ENCODE data around the gene CBR4. TPM values are rescaled to one million over a fixed set of nuclear protein-coding genes. Genes with fewer than 3 reads are reported as not detected.

Gene CBR4
- total RNA-seq, 1 experiment from 2014 or later: 33.6 TPM

DNA sequence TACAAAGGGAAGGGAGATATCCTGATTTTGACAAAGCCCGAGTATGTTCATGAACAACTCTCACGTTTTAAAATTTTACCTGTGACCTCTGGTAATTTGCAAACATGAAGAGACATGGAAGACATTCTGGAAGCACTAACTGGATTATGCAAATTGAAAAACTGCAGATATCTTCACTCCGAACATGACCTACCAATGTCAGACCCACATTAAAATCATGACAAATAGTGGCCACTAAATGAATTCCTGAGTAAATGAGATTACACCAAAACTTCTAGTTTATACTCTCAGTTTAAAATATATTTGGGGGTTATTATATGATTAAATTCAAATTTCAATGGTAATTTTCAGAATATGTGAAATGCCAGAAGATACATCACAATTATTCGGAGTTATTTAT lies 19.9 kb upstream of the CBR4 start:
- Histone ChIP-seq H2AFZ (ENCODE audit: low read length) (no peak overlapping the region), H3K56ac (ENCODE audit: insufficient read length, low read depth, low read length) (no peak overlapping the region), H4K91ac (ENCODE audit: insufficient read length, low read depth, low read length) (no peak overlapping the region), H3K14ac (ENCODE audit: insufficient read depth, low read length) (no peak overlapping the region), H2BK5ac (ENCODE audit: insufficient read length, low read length) (no peak overlapping the region), H3K79me1 (ENCODE audit: insufficient read depth, low read depth, low read length, poor library complexity, severe bottlenecking) (no peaks in the 10 kb centered on the region), H4K20me1 (ENCODE audit: control insufficient read depth, insufficient read depth, insufficient read length) (no peaks in the 10 kb centered on the region), H4K8ac (replicated peaks; ENCODE audit: insufficient read length, low read depth, low read length) (no peak overlapping the region), H3K18ac (ENCODE audit: insufficient read length, low read depth, low read length) (no peak overlapping the region), H2BK120ac (ENCODE audit: low read depth, low read length, poor library complexity, severe bottlenecking) (no peak overlapping the region), H3K4me2 (ENCODE audit: insufficient read depth, insufficient read length, low read length) (no peak overlapping the region), H3K9ac (ENCODE audit: extremely low read depth, insufficient read length, low read length) (no peak overlapping the region), H3K27ac (ENCODE audit: insufficient read length, low read depth, low read length) (no peak overlapping the region), H2AK5ac (ENCODE audit: insufficient read length, low read length) (no peak overlapping the region), H3K9me3 (ENCODE audit: control insufficient read depth, low read depth, low read length) (no peaks in the 10 kb centered on the region), H2BK12ac (ENCODE audit: insufficient read length, low read depth, low read length) (no peak overlapping the region), H3K23ac (ENCODE audit: insufficient read length, low read depth, low read length) (no peak overlapping the region), H3T11ph (ENCODE audit: low read length) (no peak overlapping the region), H4K5ac (ENCODE audit: insufficient read length, low read depth, low read length) (no peak overlapping the region), H2BK15ac (ENCODE audit: low read depth, low read length) (no peak overlapping the region), H3K4me1 (ENCODE audit: insufficient read depth, low read length) (no peaks in the 10 kb centered on the region), H3K79me2 (ENCODE audit: insufficient read depth, low read length) (no peaks in the 10 kb centered on the region), H2BK20ac (ENCODE audit: low read depth, low read length, poor library complexity, severe bottlenecking) (no peak overlapping the region), H3K4ac (ENCODE audit: low read depth, low read length) (no peak overlapping the region), H3K27me3 (ENCODE audit: insufficient read depth, low read length) (no peaks in the 10 kb centered on the region), H3K23me2 (ENCODE audit: insufficient read length, low read depth, low read length, poor library complexity, severe bottlenecking) (no peaks in the 10 kb centered on the region)
- Mint-ChIP-seq H3K4me1 (peaks cover 13 to 15% of the 10 kb centered on the region in 2 experiments), H3K4me3 (no peak overlapping the region), H3K36me3 (ENCODE audit: insufficient read depth in 1 of 3, low read depth in 3 of 3) (peaks cover 0 to 6% (median 3%) of the 10 kb centered on the region in 3 experiments; a peak in 4 of 7 replicates), H3K27me3 (ENCODE audit: low read depth) (no peaks in the 10 kb centered on the region), H3K9me3 (peaks cover 3% of the 10 kb centered on the region in 2 experiments; a peak in 3 of 5 replicates), H3K27ac (no peak overlapping the region)
- TF ChIP-seq, protein P1, sequence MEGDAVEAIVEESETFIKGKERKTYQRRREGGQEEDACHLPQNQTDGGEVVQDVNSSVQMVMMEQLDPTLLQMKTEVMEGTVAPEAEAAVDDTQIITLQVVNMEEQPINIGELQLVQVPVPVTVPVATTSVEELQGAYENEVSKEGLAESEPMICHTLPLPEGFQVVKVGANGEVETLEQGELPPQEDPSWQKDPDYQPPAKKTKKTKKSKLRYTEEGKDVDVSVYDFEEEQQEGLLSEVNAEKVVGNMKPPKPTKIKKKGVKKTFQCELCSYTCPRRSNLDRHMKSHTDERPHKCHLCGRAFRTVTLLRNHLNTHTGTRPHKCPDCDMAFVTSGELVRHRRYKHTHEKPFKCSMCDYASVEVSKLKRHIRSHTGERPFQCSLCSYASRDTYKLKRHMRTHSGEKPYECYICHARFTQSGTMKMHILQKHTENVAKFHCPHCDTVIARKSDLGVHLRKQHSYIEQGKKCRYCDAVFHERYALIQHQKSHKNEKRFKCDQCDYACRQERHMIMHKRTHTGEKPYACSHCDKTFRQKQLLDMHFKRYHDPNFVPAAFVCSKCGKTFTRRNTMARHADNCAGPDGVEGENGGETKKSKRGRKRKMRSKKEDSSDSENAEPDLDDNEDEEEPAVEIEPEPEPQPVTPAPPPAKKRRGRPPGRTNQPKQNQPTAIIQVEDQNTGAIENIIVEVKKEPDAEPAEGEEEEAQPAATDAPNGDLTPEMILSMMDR (conservative IDR thresholded peaks at IDR 0.05): no peak
- no CpG with 5 or more reads among the region's 4 CpGs for WGBS (ENCODE audit: extremely low coverage, insufficient read length, low lambda C conversion rate)
- no peak for DNase-seq
